Lower leg skin (tissue), 3 donors: ENCODE results near the gene REXO1.

ENCODE experiments used
- CTCF ChIP-seq, 3 donors: fragments of 450-650 bp; IDR thresholded peaks; one replicate each; pipeline ENCODE4 v1.5.1; 2016; ENCODE audit warnings: antibody characterized with exemption in 3 of 3, mild to moderate bottlenecking in 3 of 3, moderate library complexity in 2 of 3
- POLR2A ChIP-seq, 2 donors: fragments of 450-650 bp; IDR thresholded peaks; one replicate each; pipeline ENCODE4 v1.6.1; 2016 to 2017; ENCODE audit warnings: antibody characterized with exemption in 2 of 2, mild to moderate bottlenecking in 1 of 2, moderate library complexity in 1 of 2

GRCh38 chr19:1776606-1777147 is 71.6 kb downstream of the REXO1 start:
- no peak for TF ChIP-seq POLR2A (IDR thresholded peaks at IDR 0.05)
- no peak for TF ChIP-seq CTCF (IDR thresholded peaks at IDR 0.05)
